GM10847 (cell line): ENCODE measurements around the gene TM9SF1.

Experiments
- POLR2A ChIP-seq: IDR thresholded peaks from 2 replicates; pipeline ENCODE4 v1.6.1; 2011; ENCODE audit not compliant: insufficient read length; ENCODE audit errors: extremely low read depth

Gene TM9SF1

DNA sequence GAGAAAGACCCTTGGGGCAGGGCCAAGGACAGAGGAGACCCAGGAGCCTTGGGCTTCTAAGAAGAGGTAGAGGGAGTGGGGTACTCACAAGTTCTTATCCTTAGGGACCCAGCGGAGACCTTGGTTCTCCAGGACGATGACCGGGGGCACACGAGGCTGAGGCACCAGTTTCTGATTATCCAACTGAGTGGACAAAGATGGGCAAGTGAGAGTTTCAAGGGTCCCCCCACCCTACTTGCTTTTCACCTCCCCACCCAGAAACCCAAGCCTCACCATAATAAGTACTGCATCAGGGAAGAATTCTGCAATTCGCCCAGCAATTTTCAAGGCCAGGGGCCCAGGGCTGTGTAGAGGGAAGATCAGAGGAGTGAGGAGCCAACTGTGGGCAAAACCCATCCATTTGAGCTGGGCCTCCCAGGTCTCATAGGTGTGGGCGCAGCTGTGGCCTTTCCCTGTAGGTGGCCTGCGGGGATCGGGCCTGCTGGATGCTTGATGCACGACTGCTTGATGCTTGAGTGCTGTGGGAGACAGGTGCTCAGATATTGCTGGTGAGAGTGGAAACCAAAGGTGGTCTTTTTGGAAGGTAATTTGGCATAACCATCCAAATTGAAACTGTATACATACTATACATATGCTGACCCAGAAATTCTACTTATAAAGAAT lies 55.8 kb downstream of the TM9SF1 start:
- no peak for TF ChIP-seq POLR2A
